Measurements from ENCODE around the gene RRAGD.

DNA sequence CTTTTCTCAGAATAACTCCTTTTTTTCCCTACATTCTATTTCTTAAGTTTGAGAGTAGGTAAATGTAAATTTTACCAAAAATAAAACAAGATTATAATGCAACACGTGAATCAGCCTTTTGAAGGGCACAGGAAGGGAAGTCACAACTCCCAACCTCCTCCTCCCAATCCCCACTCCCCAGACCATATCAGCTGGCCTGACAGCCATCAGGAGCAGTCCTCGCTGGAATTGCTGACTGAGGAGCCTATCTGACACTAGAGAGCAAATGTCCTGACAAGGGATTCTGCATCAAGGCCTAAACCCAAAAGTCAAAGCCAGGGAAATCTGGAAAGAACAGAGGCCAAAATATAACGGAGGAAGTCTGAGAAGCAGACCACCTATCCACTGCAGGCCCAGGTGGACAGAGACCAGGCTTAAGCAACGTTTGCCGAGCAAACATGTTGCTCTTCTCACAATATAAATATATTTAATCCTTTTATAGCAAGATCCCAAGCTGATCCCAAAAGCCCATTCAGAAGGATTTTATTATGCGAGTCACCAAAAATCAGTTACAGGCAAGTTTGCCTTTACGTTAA lies 2.5 kb downstream of the RRAGD start:
- no peak for TF ChIP-seq EZH2 (IDR thresholded peaks at IDR 0.05; ENCODE audit: low read depth)
- TF ChIP-seq, protein P1, sequence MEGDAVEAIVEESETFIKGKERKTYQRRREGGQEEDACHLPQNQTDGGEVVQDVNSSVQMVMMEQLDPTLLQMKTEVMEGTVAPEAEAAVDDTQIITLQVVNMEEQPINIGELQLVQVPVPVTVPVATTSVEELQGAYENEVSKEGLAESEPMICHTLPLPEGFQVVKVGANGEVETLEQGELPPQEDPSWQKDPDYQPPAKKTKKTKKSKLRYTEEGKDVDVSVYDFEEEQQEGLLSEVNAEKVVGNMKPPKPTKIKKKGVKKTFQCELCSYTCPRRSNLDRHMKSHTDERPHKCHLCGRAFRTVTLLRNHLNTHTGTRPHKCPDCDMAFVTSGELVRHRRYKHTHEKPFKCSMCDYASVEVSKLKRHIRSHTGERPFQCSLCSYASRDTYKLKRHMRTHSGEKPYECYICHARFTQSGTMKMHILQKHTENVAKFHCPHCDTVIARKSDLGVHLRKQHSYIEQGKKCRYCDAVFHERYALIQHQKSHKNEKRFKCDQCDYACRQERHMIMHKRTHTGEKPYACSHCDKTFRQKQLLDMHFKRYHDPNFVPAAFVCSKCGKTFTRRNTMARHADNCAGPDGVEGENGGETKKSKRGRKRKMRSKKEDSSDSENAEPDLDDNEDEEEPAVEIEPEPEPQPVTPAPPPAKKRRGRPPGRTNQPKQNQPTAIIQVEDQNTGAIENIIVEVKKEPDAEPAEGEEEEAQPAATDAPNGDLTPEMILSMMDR (conservative IDR thresholded peaks at IDR 0.05): no peak

Measured in PC-9 (cell line).